Neural progenitor cell (in vitro differentiated cells): ENCODE measurements around the gene ORAI1.

ENCODE experiments used
- EZH2 ChIP-seq: fragments of 200-600 bp; sonication (generic); IDR thresholded peaks from 2 replicates; pipeline ENCODE4 v1.6.1; 2017; ENCODE audit warnings: antibody characterized with exemption, mild to moderate bottlenecking, moderate library complexity
- EZH2phosphoT487 ChIP-seq: fragments of 200-600 bp; sonication (generic); IDR thresholded peaks from 2 replicates; pipeline ENCODE4 v1.6.1; 2017; ENCODE audit warnings: antibody characterized with exemption
- TF ChIP-seq, protein P1 (sequence below): fragments of 200-600 bp; sonication (generic); IDR thresholded peaks from 2 replicates; pipeline ENCODE4 v1.5.1; 2017; ENCODE audit warnings: antibody characterized with exemption, mild to moderate bottlenecking

DNA sequence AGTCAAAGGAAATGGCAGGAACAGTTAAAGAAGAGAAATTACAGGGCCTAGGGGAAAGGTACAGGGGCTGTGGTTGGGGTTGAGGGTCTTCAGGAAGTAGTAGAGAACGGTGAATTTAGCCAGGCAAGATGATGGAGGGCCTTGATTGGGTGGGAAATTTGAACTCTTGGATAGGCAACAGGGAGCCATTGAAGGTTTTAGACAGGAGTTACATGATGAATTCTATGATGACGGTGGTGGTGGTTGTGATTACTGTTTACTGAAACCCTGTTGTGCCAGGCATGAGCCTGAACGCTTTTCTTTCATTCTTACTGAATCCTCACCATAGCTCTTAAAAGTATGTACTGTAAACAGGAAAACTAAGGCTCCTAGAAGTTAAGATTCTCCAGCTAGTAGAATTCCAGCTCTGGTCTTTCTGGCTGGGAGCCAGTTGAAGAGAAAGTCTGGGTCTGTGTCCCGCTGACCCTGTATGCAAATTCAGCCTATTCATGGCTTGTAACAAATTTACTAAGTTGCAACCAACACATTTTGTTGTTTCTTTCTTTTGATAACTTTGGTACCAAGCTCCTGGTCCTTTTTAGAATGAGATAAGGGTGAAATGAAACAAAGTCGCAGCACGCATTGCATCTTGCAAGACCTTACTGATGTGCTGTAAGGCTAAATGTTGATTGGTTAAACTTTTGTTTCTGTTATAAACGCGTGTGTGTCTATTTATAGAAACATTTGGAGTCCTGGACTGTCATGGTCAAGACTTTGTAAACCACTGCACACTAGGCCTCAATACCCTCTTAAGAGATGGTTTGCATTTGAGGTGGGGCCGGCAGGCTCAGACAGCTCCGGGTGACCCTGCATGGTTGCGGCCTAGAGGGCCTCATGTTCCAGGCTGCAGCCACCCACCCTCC, 6.0 kb downstream of the ORAI1 start:
- TF ChIP-seq, protein P1, sequence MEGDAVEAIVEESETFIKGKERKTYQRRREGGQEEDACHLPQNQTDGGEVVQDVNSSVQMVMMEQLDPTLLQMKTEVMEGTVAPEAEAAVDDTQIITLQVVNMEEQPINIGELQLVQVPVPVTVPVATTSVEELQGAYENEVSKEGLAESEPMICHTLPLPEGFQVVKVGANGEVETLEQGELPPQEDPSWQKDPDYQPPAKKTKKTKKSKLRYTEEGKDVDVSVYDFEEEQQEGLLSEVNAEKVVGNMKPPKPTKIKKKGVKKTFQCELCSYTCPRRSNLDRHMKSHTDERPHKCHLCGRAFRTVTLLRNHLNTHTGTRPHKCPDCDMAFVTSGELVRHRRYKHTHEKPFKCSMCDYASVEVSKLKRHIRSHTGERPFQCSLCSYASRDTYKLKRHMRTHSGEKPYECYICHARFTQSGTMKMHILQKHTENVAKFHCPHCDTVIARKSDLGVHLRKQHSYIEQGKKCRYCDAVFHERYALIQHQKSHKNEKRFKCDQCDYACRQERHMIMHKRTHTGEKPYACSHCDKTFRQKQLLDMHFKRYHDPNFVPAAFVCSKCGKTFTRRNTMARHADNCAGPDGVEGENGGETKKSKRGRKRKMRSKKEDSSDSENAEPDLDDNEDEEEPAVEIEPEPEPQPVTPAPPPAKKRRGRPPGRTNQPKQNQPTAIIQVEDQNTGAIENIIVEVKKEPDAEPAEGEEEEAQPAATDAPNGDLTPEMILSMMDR, result no peak
- TF ChIP-seq EZH2, result no peak
- TF ChIP-seq EZH2phosphoT487, result no peak
